ENCODE data around the gene AKTIP.
"Not testable (repeated sequence)": the region's sequence is repeated elsewhere in the genome, so short reads cannot be mapped to it uniquely, and the experiment has no call there.

AKTIP gene

DNA sequence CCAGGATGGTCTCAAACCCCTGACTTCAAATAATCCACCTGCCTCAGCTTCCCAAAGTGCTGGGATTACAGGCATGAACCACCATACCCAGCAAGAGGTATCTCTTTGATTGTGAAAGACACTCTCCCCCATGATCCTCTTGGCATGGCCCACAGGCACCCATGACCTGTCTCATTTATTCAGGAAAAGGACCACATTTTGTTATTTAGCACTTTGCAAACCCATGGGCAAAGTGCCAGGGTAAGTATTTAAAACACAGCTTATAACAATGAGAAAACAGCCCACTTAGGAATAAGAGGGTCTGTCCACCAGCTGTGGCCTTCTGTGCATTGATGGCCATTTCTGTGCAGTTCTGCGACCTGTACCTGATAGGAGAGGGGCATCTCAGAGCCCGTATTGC is 12.8 kb upstream of the AKTIP start:
- DNase-seq (ENCODE audit: low read depth in 2 of 2) = no peak

DNA sequence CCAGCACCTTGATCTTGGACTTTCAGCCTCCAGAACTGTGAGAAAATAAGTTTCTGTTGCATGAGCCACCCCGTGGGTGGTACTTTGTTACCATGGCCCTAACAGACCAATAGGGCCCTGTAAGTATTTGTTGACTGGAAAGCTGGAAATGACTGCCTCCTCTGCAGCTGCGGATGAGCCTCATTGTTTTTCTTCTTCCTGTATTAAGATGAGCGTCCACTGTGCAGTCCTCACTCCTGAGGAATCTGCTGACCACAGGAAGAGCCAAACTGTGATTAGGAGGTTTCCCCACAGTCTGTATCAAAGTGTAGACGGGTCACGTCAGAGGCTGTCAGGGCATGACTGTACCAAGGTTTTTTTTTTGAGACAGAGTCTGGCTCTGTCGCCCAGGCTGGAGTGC is 12.2 kb upstream of the AKTIP start:
- DNase-seq (ENCODE audit: low read depth in 2 of 2) = no peak

DNA sequence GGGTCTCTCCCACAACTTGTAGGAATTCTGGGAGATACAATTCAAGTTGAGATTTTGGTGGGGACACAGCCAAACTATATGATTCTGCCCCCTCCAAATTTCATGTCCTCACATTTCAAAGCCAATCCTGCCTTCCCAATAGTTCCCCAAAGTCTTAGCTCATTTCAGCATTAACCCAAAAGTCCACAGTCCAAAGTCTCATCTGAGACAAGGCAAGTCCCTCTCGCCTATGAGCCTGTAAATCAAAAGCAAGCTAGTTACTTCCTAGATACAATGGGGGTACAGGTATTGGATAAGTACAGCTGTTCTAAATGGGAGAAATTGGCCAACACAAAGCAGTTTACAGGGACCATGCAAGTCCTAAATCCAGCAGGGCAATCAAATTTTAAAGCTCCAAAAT is 9.8 kb upstream of the AKTIP start:
- not testable (repeated sequence) for DNase-seq (ENCODE audit: low read depth in 2 of 2)

DNA sequence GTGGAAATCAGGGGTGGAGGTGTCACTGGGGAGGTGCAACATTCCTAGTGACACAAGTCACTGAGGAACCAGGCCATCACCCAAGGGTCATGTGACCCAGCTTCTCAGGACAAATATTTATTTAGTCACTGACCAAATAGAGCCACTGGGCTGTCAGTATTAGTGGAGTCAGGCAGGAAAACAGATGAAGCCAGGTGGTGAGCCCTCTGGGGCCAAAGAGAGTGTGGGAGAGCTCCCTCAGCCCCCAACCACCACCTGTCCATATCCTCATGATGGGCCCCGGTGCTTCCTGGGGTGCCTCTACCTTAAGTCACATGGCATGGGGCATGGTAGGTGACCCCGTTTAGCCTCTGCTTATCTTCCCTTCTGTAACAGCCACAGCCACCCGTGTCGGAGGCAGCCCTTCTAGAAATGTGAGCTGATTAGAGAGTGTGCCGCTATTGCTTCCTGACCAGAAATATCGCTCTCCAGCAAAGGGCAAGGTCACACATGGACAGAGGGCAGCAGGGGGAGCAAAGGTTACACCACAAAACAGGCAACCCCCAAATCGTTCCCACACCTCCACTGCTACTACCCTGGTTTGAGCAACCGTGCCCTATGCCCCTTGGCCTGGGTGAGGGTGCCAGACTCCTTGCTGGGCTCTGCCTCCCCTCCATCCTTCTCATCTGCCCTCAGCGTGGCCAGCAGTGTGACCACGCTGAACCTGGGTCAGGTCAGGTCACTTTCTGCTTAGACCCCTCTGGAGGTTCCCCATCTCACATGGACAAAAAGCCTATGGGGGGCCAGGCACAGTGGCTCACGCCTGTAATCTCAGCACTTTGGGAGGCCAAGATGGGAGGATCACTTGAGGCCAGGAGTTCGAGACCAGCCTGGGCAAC is 8.6 kb upstream of the AKTIP start:
- no peak for DNase-seq (ENCODE audit: low read depth in 2 of 2)

DNA sequence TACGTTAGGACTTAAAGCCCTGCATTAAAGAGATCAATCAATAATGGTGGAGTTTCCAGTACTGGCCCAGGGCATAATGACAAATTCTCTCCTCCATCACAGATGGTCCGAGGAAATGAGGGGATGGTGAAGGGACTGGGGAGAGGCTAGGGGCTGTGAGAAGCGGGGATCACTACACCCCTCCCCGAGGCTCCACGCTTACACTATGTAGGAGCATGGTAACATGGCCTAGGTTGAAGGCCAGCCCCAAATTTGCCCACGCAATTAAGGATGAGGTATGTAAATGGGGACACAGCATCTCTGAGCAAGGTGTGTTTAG is 8.0 kb upstream of the AKTIP start:
- DNase-seq (ENCODE audit: low read depth in 2 of 2) = no peak

DNA sequence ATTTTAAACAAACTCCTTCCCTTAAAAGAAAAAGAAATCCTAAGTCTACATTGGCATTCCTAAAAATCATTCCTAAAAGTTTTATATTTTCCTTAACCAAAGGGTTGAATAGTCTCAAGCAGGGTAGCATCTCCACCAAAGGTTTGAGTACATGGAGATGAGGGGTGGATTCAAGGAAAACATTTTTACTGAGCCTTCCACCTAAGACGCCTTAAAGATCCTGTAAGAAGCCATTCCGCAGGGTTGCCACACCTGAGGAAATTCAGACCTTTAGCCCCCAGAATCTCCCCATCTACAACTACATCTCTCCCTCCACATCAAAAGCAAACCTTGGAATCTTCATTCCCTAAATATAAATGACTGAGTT is 7.7 kb upstream of the AKTIP start:
- no peak for DNase-seq (ENCODE audit: low read depth in 2 of 2)

DNA sequence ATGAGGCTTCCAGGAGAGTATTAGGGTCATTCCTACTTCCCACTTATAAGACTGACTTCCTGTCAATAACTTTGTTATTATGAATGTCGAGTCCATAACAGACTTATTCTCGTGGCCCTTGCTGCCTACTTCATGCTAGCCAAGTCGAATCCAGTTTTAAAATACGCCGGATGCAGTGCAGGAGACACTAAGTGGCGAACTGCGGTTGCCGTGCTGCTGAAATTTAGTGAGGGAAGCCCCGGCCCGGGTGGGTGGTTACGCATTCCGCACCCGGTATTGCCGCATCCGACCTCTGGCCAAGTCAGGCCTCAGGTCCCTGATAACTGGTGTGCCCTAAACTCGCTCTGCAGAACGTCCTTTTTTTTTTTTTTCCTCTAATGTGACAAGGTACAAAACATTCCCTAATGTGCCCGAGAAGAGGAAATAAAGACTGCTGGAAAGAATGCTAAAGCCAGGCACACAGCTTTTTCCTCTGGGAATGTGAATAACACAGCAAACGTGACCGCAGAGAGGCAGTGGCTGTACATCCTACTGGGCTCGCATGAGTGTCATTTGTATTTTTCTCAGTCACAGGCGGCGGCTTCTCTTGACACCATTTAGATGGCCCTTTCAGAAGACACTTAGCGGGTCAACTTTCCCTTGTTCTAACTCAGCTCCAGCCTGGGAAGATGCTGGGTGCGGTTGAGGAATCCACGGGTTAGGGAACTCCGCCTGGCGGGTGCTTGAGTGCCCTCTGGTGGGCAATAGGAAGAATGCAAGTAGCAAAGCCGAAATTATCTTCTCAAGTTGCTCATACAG is 7.1 kb upstream of the AKTIP start:
- peak; percentile 17 to 18 for DNase-seq (ENCODE audit: low read depth in 2 of 2)

DNA sequence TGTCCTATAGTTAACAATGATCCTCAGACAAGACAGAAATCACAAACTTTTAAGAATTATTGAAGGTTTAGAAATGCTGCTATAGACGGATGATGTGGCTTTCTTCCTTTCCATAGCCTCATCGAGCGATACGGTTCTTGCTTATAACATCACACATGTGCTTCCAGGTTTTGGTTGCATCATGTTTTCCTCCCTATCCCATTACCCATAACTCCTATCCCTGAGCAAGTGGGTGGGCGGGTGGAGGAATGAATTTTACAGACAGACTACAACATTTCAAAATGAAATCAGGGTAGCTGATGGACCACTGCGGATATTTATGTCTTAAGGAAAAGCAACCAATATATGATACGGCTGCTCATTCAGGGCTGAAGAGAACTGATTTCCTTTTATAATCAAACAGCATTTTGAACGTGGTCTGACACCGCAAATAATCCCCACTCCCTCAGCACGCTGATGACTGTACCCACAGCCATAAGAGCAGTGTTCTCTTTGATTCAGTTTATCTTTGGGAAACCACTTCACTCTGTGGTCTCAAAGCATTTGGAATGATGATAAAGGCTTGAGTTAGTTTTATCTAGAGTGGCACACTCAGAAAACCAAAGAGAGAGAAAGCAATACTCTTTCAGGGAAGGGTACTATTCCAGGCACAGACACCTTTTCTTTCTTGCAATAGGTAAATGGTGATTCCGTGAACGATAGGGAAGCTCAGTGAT is 4.6 kb upstream of the AKTIP start:
- no peak for DNase-seq (ENCODE audit: low read depth in 2 of 2)

DNA sequence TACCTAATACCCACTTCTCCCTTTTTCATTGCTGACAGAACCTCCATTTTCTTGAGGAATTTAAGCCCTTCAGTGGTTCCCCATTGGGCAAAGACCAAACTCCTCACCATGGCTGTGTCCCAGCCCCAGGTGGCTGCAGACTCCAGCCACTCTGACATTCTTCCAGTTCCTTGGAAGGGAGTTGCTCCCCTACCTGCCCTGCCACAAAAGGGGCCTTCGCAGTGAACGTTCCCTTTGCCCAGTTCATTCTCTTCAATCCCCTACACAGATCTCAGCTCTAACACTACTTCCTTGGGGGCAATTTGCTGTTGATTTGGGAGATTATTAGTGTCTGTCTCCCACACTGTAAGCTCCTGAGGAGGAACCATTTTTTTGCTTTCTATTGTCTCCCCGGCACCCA is 3.2 kb upstream of the AKTIP start:
- DNase-seq (ENCODE audit: low read depth in 2 of 2) = no peak

DNA sequence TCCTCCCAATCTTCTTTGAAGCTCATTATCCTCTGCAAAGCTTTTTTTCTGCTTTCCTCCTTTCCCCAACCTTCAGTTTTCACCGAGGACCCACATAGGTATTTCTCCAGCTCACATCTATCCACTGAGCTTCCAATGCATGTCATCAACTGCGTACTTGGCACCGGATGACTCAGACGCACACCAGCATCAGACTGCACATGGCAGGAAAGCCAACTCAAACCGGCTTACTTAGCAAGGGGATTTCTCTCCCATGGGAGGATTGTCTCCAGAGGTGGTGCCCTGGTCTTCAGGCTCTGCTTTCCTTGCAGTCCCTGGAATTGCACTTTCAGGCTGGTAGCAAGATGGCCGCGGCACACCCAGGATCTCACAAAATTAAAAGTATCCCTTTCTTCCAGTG is 1.7 kb upstream of the AKTIP start:
- no peak for DNase-seq (ENCODE audit: low read depth in 2 of 2)

DNA sequence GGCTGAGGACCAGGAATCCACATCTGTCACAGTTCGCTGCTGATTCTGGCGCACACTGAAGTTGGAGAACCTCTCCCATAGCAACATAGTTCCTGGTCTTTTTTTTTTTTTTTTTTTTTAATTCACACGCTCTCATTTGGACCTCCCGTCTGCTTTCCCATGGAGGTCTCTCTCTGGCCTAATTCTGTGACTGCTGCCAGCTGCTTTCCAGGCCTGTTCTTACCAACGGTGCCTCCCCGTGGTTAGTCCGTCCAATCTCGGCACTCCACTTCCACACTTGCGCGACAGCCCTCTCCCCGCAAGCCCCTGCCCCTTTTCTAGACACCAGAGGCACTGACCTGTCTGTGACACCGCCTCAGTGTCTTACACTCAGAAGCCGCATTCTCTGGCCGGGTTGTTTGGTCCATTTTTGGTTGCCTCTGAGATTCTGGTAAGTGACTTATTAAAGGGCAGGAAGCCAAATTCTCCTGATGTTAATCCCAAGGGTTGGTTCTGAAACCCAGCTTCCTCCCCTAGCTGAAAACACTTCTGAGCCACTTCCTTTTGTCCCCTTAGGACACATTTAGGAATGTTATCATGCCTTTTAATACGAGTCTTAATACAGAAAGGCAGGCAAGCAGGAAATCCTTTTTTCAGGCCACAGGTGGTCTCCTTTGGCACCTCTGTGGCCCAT is 1.1 kb upstream of the AKTIP start:
- DNase-seq (ENCODE audit: low read depth in 2 of 2) = no peak

DNA sequence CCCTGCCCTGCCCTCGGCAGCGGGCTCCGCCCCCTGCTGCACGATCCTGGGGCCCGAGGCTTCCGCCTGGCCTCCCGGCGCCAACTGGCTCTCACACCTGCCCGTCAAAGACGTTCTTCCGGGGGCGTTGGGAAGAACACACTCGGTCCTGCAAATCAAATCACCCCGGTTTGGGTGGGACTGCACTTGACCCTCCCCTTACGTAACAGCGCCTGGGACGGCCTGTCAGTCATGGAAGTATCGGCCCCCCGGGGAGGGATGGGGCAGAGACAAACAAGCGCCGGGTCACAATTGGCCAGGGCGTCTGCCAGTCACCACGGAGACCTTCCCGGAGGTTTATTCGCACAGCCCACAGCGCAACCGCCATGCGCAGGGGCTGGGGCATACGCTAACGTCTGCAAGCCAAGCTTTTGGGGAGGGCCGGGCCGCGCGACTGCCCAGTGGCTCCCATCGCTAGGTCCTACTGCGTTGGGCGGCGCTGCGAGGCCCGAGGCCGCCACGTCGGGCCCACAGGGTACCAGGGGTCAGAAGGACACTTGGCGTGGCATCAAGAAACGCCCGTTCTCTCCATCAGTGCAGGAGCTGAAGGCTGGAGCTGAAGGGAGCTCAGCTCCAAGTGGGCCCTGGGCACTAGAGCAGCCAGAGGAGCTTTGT is 388 bp upstream of the AKTIP start:
- DNase-seq (ENCODE audit: low read depth in 2 of 2) = peak; percentile 99 to 100

DNA sequence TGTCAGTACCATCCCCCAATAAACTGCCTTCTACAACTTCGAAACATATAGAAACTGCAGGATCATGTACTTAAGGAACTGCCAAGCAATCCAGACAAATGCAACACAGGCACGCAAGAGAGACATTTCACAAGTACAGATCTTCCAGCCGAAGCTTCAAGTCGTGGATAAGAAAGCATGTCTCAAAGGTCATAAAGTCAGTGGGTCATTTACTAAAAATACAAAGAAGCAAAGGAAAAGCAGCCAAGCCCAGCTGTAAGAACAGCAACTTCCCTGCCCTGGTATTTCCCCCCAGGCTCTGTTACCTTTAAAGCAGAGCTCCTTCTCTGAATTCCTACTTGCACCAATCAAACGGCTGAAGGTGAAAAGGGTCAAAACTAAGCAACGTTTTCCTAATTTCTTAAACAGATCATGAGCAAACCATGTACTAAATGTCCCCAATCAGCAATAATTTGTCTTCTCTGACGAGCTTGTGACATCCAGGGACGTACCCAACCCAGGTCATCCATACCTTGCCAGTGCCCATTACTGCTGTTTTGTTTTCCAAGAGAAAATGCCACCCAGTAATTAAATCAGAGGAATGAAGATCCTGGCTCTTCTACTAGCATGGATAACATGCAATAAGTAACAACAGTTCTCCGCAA is 1.7 kb downstream of the AKTIP start:
- no peak for DNase-seq (ENCODE audit: low read depth in 2 of 2)

DNA sequence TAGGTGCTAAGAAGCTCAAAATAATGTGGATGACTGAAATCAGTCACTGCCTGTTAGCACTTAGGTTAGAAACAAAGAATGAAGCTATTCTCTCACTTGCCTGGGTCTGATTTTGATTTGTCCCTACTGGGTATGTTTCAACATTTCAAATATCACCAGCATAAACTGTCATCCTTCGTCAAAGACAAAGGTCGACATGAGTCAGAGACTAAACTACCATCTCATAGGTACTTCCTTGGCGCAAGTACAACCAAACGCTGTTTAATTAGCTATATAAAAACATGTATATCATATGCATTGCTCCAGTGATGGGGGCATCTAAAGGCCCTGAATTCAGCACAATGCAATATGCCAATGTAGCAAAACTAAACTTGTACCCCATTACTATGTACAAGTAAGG is 4.0 kb downstream of the AKTIP start:
- DNase-seq (ENCODE audit: low read depth in 2 of 2) = no peak

DNA sequence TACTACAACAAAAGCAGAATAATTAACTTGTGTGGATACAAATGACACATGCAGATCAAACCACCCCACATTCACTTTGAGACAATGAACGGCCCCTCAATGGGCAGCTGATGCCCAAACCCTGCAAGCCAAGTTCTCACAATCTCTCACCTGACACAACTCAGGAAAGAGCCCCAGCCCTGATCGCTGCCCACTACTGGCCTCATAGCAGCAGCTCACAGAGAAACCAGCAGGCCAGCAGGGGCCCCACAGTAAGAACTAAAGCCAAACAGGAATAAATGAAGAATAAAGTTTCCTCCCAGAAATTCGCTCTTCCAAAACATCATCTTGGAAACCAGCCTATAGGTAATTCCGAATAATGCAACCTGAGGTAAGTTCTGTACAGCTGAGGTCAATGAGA is 7.7 kb downstream of the AKTIP start:
- no peak for DNase-seq (ENCODE audit: low read depth in 2 of 2)

DNA sequence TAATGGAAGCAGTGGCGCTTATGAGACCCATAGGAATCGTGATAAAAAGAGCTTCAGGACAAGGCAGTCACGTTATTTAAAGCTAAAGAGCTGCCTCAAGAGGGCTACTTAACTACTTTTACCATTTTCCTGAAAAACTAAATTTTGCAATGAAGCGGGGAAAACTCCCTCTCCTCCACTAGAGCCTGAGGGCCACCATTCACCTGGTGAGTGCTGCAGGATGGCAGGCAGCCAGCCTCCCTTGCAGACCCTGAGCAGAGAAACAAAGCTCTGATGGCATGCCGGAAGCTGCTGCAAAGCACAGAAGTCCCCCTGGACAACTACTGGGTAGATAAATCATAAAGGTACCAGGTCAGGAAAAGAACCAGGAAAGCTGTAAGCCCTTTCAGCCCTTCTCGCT is 8.4 kb downstream of the AKTIP start:
- DNase-seq (ENCODE audit: low read depth in 2 of 2) = no peak

DNA sequence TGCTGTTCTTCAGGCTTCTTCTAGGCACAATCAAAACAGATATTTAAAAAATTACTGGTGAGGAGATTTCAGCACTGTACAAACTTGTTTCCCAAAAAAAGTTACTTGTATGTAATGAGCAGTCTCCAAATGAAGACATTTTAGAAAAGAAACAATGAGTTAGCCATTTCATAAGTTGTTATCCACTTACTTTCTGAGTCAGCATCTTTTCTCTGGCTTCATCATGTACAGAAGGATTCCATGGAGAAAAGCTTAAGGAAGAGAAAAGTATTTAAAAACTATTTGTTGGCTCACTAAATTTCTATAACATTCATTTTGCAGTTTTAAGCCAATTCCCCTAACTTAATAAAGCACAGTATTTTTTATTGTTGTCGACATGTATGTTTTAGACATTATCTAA is 10.5 kb downstream of the AKTIP start:
- no peak for DNase-seq (ENCODE audit: low read depth in 2 of 2)

DNA sequence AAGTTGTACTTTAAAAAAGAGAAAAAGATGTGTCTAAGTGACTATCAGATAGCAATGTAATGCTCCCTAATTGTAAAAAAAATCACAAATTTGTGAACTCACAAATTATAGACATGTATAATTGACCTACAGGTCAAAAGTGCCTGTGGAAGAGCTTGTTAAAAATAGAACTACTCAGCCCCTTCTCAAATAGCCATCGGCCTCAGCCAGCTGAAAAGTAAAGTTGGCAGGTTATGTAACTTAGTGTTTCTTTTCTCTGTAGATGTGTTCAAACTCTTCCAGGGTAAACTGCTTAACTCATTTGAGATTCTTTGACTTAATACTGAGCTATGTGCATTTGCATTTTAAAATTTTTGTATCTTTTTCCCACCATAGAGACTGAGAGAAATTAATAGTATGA is 13.3 kb downstream of the AKTIP start:
- DNase-seq (ENCODE audit: low read depth in 2 of 2) = no peak

DNA sequence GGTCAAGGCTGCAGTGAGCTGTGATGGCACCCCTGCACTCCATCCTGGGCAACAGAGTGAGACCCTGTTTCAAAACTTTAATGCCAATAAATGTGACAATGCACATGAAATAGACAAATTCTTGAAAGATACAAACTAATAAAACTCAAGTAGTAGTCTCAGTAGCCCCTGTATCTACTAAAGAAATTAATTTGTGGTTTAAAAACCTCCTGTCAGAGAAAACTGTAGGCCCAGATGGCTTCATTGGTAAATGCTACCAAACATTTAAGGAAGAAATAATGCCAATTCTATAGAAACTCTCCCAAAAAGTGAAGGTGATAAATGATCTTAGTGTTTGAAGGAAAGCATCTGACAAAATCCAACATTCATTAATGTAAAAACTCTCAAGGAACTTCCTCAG is 16.8 kb downstream of the AKTIP start:
- DNase-seq (ENCODE audit: low read depth in 2 of 2) = no peak

DNA sequence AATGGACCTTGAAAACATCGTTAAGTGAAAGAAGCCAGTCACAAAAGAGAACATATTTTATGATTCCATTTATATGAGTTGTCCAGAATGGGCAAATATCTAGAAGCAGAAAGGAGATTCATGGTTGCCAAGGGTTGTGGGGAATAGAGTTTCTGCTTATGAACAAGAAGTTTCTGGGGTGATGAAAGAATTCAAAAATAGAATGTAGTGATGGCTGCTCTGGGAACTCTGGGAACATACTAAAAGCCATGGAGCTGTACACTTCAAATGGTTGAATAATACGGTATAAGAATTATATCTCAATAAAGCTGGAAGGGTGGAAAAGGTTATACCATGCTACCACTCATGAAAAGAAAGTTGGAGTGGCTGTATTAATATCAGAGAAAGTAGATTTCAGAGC is 18.5 kb downstream of the AKTIP start:
- DNase-seq (ENCODE audit: low read depth in 2 of 2) = no peak

DNA sequence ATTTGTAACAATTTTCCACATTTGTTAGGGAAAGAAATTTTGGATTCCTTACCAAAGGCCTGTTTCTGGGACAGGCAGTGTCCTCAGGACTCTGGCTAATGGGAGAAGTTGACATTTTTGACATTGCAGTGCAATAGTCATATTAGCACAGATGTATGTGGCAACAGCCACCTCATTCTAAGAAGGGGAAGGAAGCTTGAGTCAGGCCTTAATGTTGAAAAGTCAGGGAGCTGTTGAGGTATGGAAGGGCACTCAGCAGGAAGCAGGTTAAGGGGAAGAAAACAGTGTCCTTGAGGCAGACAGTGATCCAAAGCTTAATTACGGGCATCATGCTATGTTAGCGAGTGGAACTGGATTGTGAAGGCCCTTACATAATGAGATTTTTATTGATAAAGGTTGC is 20.9 kb downstream of the AKTIP start:
- no peak for DNase-seq (ENCODE audit: low read depth in 2 of 2)
